PC-3 (cell line): ENCODE data around the gene NTF3. TPM values are rescaled to one million over a fixed set of nuclear protein-coding genes. Genes with fewer than 3 reads are reported as not detected.

Experiments
- ATAC-seq: fragments of 200-7000 bp; cut with Tn5 transposase; 2 replicates; pipeline ENCODE4 v1.9.1; 2020; ENCODE audit warnings: mild to moderate bottlenecking, moderate library complexity
- BruUV-seq: library from RNA; stranded (reverse); fragments of 400-500 nt; replicated peaks from 2 replicates; lab custom pipeline; 2021; lab: Mats Ljungman, UMichigan
- CTCF ChIA-PET: fragments of 300-600 bp; sonication (Branson Sonifier 250); formaldehyde crosslinking; loops from one replicate; lab custom pipeline; 2022; ENCODE audit warnings: antibody characterized with exemption; lab: Charles Lee
- POLR2A ChIA-PET: fragments of 300-600 bp; sonication (Branson Sonifier 250); formaldehyde crosslinking; loops from one replicate; lab custom pipeline; 2022; ENCODE audit warnings: antibody characterized with exemption; ENCODE audit not compliant: unreplicated experiment; lab: Charles Lee
- DNase-seq: peaks from one replicate; pipeline ENCODE4 v3.0.0-alpha.2; 2015
- H2AFZ ChIP-seq: fragments of 300-600 bp; sonication (generic); 2 replicates; pipeline ENCODE4 v1.6.0; 2016; ENCODE audit warnings: antibody characterized with exemption, low read length
- H3F3A ChIP-seq: fragments of 300-600 bp; sonication (generic); one replicate; pipeline ENCODE4 v1.6.0; 2017; ENCODE audit warnings: antibody characterized with exemption, low read length, control low read depth, mild to moderate bottlenecking; ENCODE audit not compliant: unreplicated experiment
- H3K27ac ChIP-seq: fragments of 300-600 bp; sonication (generic); 2 replicates; pipeline ENCODE4 v1.5.1; 2016; ENCODE audit warnings: mild to moderate bottlenecking, low read length
- H3K27me3 ChIP-seq: fragments of 300-600 bp; sonication (generic); 2 replicates; pipeline ENCODE4 v1.6.1; 2016; ENCODE audit warnings: low read length, mixed read lengths
- H3K36me3 ChIP-seq: fragments of 300-600 bp; sonication (generic); 2 replicates; pipeline ENCODE4 v1.6.1; 2016; ENCODE audit warnings: low read depth, mixed run types, low read length, mixed read lengths
- H3K4me1 ChIP-seq: fragments of 300-600 bp; sonication (generic); 2 replicates; pipeline ENCODE4 v1.5.1; 2016; ENCODE audit warnings: low read length; ENCODE audit not compliant: insufficient read depth
- H3K4me2 ChIP-seq: fragments of 300-600 bp; sonication (generic); 2 replicates; pipeline ENCODE4 v1.6.0; 2016; ENCODE audit warnings: low read length
- H3K4me3 ChIP-seq: fragments of 300-600 bp; sonication (generic); 2 replicates; pipeline ENCODE4 v1.5.1; 2016; ENCODE audit warnings: mild to moderate bottlenecking, low read length, mixed read lengths
- H3K79me2 ChIP-seq: fragments of 300-600 bp; sonication (generic); 2 replicates; pipeline ENCODE4 v1.6.1; 2017; ENCODE audit warnings: low read length, mixed read lengths
- H3K9ac ChIP-seq: fragments of 300-600 bp; sonication (generic); 2 replicates; pipeline ENCODE4 v1.6.0; 2016; ENCODE audit warnings: mild to moderate bottlenecking, low read length
- H3K9me2 ChIP-seq: fragments of 300-600 bp; sonication (generic); replicated peaks from 2 replicates; pipeline ENCODE4 v1.6.1; 2016; ENCODE audit warnings: mixed run types, low read length, mixed read lengths
- H3K9me3 ChIP-seq: fragments of 300-600 bp; sonication (generic); 2 replicates; pipeline ENCODE4 v1.6.1; 2016; ENCODE audit warnings: low read length, mixed read lengths
- H4K20me1 ChIP-seq: fragments of 300-600 bp; sonication (generic); 2 replicates; pipeline ENCODE4 v1.6.1; 2016; ENCODE audit warnings: low read length, mixed read lengths
- EZH2 ChIP-seq: fragments of 300-600 bp; sonication (generic); IDR thresholded peaks from one replicate; pipeline ENCODE4 v1.6.1; 2017; ENCODE audit warnings: antibody characterized with exemption, mild to moderate bottlenecking, low read length; ENCODE audit not compliant: unreplicated experiment
- EZH2phosphoT487 ChIP-seq: fragments of 300-600 bp; sonication (generic); IDR thresholded peaks from 2 replicates; pipeline ENCODE4 v1.6.1; 2018; ENCODE audit warnings: mild to moderate bottlenecking, antibody characterized with exemption, low read length, borderline replicate concordance
- intact Hi-C: fragments of 100-400 bp; cut with micrococcal nuclease; formaldehyde crosslinking; loops from 2 replicates; pipeline ENCODE4 v1.9.0; 2023
- total RNA-seq: library from RNA; depleted of rRNA; stranded (reverse); fragments of >200 nt; gene quantifications from 2 replicates; pipeline ENCODE4 v1.2.3, GENCODE V29; 2014
- TF ChIP-seq, protein P1 (sequence below): fragments of 300-600 bp; sonication (generic); conservative IDR thresholded peaks from 2 replicates; pipeline ENCODE4 v1.5.1; 2017; ENCODE audit warnings: antibody characterized with exemption, low read depth, mild to moderate bottlenecking, low read length

Gene NTF3
- total RNA-seq, 1 experiment from 2014 or later, result not detected

DNA sequence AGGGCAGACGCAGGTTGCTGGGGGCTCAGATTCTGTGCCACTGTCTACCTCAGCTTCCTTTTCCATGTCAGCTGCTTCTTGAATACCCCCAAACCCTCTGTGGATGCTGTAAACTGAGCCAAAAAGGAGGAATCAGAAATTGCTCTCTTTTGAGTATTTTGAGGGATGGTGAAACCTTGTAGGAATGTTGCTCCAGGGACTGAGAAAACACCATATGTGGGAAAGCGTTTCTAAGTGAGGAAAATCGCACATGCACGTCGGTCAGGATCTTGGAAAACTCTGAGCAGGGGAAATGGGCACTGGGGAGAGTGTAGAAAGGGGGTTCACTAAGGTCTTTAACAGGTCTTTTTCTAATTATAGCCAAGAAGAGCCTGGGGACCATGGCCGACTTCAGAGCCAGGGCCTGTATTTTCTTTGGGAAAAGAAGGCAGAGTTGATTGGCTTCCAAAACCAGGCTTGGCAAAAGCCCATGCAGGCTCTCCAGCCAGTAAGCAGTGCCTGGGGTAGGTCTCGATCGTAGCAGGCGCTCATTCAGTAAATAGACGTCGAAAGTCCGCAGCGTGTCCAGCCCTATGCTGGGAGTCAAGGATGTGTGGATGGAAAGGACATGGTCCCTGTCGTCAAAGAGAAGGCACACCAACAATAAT lies 58.0 kb downstream of the NTF3 start:
- intact Hi-C loops, result no loop called here
- Histone ChIP-seq H3K27ac (no peak overlapping the region), H3F3A (no peaks in the 10 kb centered on the region), H3K27me3 (peaks cover 20% of the 10 kb centered on the region; the same call in 1 of the 2 replicates), H3K4me2 (no peak overlapping the region), H3K4me3 (no peak overlapping the region), H3K36me3 (no peaks in the 10 kb centered on the region), H3K79me2 (no peaks in the 10 kb centered on the region), H3K9ac (no peak overlapping the region), H3K9me2 (no peaks in the 10 kb centered on the region), H3K4me1 (no peaks in the 10 kb centered on the region), H2AFZ (no peak overlapping the region), H4K20me1 (no peaks in the 10 kb centered on the region), H3K9me3 (no peaks in the 10 kb centered on the region)
- no peak for ATAC-seq
- BruUV-seq, result no TSS peak
- POLR2A ChIA-PET, result no interaction called here
- no peak for DNase-seq
- TF ChIP-seq, protein P1, sequence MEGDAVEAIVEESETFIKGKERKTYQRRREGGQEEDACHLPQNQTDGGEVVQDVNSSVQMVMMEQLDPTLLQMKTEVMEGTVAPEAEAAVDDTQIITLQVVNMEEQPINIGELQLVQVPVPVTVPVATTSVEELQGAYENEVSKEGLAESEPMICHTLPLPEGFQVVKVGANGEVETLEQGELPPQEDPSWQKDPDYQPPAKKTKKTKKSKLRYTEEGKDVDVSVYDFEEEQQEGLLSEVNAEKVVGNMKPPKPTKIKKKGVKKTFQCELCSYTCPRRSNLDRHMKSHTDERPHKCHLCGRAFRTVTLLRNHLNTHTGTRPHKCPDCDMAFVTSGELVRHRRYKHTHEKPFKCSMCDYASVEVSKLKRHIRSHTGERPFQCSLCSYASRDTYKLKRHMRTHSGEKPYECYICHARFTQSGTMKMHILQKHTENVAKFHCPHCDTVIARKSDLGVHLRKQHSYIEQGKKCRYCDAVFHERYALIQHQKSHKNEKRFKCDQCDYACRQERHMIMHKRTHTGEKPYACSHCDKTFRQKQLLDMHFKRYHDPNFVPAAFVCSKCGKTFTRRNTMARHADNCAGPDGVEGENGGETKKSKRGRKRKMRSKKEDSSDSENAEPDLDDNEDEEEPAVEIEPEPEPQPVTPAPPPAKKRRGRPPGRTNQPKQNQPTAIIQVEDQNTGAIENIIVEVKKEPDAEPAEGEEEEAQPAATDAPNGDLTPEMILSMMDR, result no peak
- TF ChIP-seq EZH2 (no peak), EZH2phosphoT487 (no peak)
- CTCF ChIA-PET, result no interaction called here

- Histone ChIP-seq H3K9me3 (no peaks in the 10 kb centered on the region), H3F3A (no peaks in the 10 kb centered on the region), H3K27ac (no peak overlapping the region), H3K79me2 (no peaks in the 10 kb centered on the region), H3K27me3 (peaks cover 23% of the 10 kb centered on the region; the same call in 1 of the 2 replicates), H2AFZ (no peak overlapping the region), H4K20me1 (no peaks in the 10 kb centered on the region), H3K9me2 (no peaks in the 10 kb centered on the region), H3K4me3 (no peak overlapping the region), H3K4me1 (no peaks in the 10 kb centered on the region), H3K36me3 (no peaks in the 10 kb centered on the region), H3K4me2 (no peak overlapping the region), H3K9ac (no peak overlapping the region)
- intact Hi-C loops, result no loop called here
- ChIA-PET CTCF (no interaction called here), POLR2A (no interaction called here)
- ATAC-seq, result no peak
- TF ChIP-seq EZH2phosphoT487 (no peak), EZH2 (no peak)
- TF ChIP-seq, protein P1, result no peak
- DNase-seq, result no peak
- BruUV-seq, result no TSS peak
These were observed 60.7 kb downstream of the NTF3 start for GRCh38 chr12:5492562-5492961.

GRCh38 chr12:5493018-5493417 lies 61.1 kb downstream of the NTF3 start:
- H3K36me3 ChIP-seq, result no peaks in the 10 kb centered on the region
- no TSS peak for BruUV-seq
- ChIA-PET POLR2A (no interaction called here), CTCF (no interaction called here)
- no peaks in the 10 kb centered on the region for H3K9me3 ChIP-seq
- TF ChIP-seq, protein P1, result no peak
- TF ChIP-seq EZH2 (no peak), EZH2phosphoT487 (no peak)
- no peak overlapping the region for H3K4me3 ChIP-seq
- no peaks in the 10 kb centered on the region for H3K4me1 ChIP-seq
- H3F3A ChIP-seq, result no peaks in the 10 kb centered on the region
- no peak overlapping the region for H3K27ac ChIP-seq
- H3K9ac ChIP-seq, result no peak overlapping the region
- intact Hi-C loops, result no loop called here
- H3K79me2 ChIP-seq, result no peaks in the 10 kb centered on the region
- DNase-seq (no peak), ATAC-seq (no peak)
- H3K4me2 ChIP-seq, result no peak overlapping the region
- no peaks in the 10 kb centered on the region for H4K20me1 ChIP-seq
- H3K27me3 ChIP-seq, result peaks cover 23% of the 10 kb centered on the region; the same call in 1 of the 2 replicates
- no peaks in the 10 kb centered on the region for H3K9me2 ChIP-seq
- no peak overlapping the region for H2AFZ ChIP-seq
